Testis (tissue), 2 donors: ENCODE data around the gene ARHGDIA.

Experiments
- POLR2A ChIP-seq: fragments of 450-650 bp; IDR thresholded peaks from one replicate; pipeline ENCODE4 v1.6.1; 2017; ENCODE audit warnings: antibody characterized with exemption, mild to moderate bottlenecking, moderate library complexity
- TF ChIP-seq, protein P1 (sequence below), 3 experiments: fragments of 450-650 bp in 2 of 3; fragments of 200-600 bp in 1 of 3; sonication (generic) in 1 of 3; IDR thresholded peaks; one replicate each; pipeline ENCODE4 v1.5.1; 2016 to 2019; ENCODE audit warnings: antibody characterized with exemption in 3 of 3, mild to moderate bottlenecking in 2 of 3, moderate library complexity in 1 of 3

DNA sequence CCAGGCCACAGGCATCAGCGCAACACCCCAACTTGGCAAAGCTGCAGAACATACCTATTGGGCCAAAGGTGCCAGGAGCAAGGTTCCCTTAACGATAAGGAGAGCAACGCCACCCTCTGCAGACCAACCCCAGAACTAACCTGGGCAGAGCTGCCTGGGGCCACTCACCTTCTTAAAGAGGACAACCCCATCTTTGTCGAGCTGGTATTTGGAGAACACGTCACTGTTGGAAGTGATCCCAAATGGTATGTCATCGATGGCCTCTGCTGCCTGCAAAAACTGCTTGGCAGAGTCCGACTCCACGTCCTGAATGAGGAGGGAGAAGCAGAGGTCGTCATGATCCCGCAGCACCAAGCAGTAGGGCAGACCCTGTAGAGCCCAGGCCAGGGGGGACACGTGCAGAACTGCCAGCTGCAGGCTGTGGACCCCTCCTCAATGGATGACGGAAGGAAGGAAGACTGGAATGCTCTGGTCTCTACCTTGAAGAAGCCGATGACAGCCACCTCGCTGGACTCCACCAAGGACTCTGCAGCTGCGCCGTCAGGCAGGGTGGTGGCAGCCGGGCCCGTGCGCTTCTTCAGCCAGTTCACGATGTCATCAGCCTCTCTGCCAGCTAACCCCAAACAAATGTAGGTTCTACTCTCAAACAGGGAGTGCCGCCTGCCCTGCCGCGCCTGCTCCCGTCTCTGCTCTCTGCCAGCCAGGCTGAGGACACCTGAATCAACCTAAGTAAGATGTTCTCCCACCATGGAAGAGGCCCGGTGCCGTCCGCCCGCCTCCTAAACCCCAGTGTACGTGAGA, 16.0 kb downstream of the ARHGDIA start:
- TF ChIP-seq, protein P1, sequence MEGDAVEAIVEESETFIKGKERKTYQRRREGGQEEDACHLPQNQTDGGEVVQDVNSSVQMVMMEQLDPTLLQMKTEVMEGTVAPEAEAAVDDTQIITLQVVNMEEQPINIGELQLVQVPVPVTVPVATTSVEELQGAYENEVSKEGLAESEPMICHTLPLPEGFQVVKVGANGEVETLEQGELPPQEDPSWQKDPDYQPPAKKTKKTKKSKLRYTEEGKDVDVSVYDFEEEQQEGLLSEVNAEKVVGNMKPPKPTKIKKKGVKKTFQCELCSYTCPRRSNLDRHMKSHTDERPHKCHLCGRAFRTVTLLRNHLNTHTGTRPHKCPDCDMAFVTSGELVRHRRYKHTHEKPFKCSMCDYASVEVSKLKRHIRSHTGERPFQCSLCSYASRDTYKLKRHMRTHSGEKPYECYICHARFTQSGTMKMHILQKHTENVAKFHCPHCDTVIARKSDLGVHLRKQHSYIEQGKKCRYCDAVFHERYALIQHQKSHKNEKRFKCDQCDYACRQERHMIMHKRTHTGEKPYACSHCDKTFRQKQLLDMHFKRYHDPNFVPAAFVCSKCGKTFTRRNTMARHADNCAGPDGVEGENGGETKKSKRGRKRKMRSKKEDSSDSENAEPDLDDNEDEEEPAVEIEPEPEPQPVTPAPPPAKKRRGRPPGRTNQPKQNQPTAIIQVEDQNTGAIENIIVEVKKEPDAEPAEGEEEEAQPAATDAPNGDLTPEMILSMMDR (IDR thresholded peaks at IDR 0.05): no peak
- TF ChIP-seq POLR2A: no peak
